Subcutaneous adipose tissue (tissue), 4 donors: ENCODE measurements around the gene C2orf68. TPM values are rescaled to one million over a fixed set of nuclear protein-coding genes. Genes with fewer than 3 reads are reported as not detected.

Source experiments
- total RNA-seq, 4 donors: library from RNA; depleted of rRNA; stranded (reverse); fragments of >200 nt; gene quantifications; one replicate each; pipeline ENCODE4 v1.1.0, GENCODE V29; 2016
- TF ChIP-seq, protein P1 (sequence below): fragments of 450-650 bp; IDR thresholded peaks from one replicate; pipeline ENCODE4 v1.5.1; 2016; ENCODE audit warnings: low read depth, mild to moderate bottlenecking, control low read depth, antibody characterized with exemption, moderate library complexity

The C2orf68 gene
- total RNA-seq: 10 to 100 TPM; 10.1 to 16.7 (median 15.7) TPM

- TF ChIP-seq, protein P1, sequence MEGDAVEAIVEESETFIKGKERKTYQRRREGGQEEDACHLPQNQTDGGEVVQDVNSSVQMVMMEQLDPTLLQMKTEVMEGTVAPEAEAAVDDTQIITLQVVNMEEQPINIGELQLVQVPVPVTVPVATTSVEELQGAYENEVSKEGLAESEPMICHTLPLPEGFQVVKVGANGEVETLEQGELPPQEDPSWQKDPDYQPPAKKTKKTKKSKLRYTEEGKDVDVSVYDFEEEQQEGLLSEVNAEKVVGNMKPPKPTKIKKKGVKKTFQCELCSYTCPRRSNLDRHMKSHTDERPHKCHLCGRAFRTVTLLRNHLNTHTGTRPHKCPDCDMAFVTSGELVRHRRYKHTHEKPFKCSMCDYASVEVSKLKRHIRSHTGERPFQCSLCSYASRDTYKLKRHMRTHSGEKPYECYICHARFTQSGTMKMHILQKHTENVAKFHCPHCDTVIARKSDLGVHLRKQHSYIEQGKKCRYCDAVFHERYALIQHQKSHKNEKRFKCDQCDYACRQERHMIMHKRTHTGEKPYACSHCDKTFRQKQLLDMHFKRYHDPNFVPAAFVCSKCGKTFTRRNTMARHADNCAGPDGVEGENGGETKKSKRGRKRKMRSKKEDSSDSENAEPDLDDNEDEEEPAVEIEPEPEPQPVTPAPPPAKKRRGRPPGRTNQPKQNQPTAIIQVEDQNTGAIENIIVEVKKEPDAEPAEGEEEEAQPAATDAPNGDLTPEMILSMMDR: no peak
These were observed at the start of gene C2orf68 for GRCh38 chr2:85611705-85612587. TSS of gene C2orf68 (minus strand) at chr2:85612066. CDS start at chr2:85611984, 82 bp downstream.

DNA sequence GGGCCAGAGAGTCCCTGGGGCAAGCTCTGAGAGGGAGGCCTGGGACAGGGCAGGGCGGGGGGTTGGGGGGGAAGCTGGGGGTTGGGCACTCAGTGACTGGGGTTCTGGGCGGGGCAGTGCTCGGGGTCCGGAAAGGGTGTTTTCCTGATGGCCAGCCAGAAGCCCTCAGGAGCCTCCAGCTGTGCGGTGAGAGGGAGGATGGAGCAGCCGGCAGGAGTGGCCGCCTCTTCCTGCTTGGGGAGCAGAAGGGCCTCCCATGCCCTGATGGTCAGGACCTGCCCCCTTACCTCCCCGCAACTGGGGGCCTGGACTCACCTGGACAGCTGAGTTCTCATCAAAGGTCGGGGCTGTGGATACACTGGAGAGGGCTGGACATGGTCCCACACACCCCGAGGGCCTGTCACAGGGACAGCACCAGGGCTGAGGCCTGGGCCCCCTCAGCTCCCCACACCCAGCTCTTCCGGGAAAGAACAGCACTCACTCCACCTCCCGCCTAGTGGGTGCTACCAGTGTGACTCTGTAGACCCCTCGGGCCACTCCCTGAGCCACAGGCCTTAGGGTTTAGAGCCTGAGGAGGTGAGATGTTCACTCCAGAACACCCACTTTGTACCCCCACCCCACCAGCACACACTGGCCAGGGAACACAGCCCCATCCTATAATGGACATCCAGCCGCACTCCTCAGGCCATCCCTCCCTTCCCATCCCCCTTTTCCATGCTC, 49.4 kb upstream of the C2orf68 start:
- TF ChIP-seq, protein P1: no peak

GRCh38 chr2:85660725-85661124, 48.9 kb upstream of the C2orf68 start:
- TF ChIP-seq, protein P1: no peak

GRCh38 chr2:85659324-85659981, 47.6 kb upstream of the C2orf68 start:
- TF ChIP-seq, protein P1: no peak

DNA sequence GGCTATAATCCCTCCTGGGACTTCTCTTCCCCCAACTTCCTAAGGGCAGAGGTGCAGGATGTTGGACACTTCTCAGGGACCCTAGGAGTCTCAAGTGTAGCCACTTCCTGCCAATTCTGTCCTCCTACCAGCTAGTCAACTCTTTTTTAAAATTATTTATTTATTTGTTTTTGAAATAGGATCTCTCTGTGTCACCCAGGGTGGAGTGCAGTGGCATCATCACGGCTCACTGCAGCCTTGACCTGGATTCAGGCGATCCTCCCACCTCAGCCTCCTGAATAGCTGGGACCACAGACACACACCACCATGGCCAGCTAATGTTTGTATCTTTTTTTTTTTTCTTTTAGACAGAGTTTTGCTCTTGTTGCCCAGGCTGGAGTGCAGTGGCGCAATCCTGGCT, 44.6 kb upstream of the C2orf68 start:
- TF ChIP-seq, protein P1: no peak

DNA sequence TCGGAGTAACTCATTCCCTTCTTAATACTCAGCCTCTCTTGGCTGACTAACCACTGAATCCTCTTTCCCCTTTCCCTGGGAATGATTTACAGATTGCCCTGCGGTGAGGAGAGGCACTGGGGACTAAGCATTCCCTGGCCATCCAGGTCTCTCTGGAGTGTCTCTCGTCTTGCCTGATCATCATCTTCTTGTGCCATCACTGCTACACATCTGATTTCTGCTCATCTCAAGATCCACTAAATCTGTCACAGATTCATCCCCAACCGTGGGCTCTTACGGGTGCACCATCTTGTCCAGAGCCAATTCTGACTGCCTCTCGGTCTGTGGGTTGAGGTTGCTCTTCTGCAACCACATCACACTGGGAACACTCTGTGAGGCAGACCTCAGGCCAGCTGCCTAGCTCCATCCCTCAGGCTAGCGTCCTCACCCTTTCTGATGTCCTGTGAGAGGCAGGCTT, 44.1 kb upstream of the C2orf68 start:
- TF ChIP-seq, protein P1: no peak

DNA sequence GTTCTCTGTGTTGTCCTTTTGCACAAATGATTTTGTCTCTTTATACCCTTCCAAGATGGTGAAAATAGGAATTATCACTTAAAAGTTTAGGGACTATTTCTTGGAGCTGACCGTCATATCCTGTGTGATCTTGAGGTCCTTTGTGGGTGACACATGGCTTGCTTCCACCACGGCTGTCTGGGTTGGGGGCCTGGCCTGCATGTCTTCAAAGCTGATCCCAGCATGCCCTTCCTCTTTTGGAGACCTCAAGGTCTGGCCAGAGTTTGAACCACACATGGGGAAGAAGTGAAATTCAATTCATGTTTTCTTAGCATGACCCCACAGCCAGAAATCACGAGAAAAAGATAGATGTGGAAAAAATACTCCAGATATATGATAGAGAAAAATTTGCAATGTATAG, 42.1 kb upstream of the C2orf68 start:
- TF ChIP-seq, protein P1: no peak
